Measurements from ENCODE around the gene MAFG. TPM values are rescaled to one million over a fixed set of nuclear protein-coding genes. Genes with fewer than 3 reads are reported as not detected.

MAFG gene
- total RNA-seq, 4 donors from 2014 or later, result 9.7 to 23.1 (median 12.7) TPM

DNA sequence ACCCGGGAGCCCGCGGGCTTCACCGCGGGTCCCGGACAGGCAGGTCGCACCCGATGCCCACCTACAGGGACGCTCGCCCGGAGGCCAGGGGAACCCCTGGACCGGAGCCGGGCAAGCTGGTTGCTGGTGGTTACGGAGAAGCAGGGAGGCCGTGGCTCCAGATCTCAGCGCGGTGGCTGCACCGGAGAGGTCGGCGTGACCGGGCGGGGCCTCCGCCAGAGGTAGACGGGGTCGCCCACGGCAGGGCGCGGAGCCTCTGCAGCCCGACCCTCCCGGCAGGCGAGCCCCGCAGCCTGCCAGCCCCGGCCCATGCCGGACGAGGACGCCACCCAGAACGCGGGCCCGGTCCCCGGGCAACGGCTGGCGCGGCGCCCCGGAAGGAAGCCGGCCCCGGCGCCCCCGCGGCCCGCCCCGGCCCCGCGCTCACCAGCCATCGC is 16.7 kb downstream of the MAFG start:
- intact Hi-C loops (cut with DNase I; ENCODE audit: low total_unique reads), result no loop called here
- H3K36me3 ChIP-seq, result no peaks in the 10 kb centered on the region

DNA sequence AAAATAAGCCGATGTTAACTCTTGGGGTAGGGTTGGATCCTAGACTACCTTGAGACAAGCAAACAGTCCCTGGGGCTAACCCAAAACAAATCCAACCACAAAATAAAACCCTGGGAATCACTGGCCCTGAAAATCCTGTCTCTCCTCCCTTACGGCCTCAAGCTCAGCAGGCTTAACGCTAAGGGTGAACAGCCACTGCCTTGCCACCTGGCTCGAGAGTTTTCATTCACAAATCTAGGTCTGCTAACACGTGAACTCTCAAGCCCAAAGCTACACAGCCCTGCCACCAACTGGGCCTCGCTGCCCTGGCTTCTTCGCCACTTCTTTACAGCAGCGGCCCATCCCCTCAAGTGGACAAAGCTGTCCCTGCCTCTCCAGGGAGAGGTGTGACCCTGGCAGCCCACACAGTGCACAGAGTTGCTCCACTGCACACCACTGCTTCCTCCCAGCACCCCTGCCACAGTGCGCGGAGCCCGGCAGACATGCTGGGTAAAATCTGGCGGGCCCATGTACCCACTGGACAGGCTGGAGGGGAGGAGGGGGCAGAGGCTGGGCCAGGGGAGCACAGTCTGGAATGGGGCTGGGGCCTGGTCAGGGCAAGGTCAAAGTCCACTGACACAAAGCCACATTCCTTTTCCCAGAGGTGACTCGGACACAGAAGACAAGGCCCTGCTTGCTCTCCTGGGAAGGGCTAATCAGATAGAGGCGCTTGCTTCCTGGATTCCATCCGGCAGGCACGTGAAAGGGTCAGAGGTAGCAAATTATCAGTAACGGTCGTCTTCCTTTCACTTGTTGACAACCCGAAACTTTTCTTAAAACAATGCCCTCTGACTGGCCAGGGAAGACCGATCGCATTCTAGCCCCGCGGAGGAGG is 17.3 kb downstream of the MAFG start:
- H3K4me3 ChIP-seq, result peak overlapping the region; percentile 46 to 83
- DNase-seq, result no peak
- no peaks in the 10 kb centered on the region for H3K9me3 ChIP-seq
- H3K27ac ChIP-seq, result peak overlapping the region in 1 of 2 donors; percentile 62
- intact Hi-C loops (cut with DNase I; ENCODE audit: low total_unique reads), result no loop called here
- no peaks in the 10 kb centered on the region for H3K27me3 ChIP-seq
- TF ChIP-seq, protein P1, sequence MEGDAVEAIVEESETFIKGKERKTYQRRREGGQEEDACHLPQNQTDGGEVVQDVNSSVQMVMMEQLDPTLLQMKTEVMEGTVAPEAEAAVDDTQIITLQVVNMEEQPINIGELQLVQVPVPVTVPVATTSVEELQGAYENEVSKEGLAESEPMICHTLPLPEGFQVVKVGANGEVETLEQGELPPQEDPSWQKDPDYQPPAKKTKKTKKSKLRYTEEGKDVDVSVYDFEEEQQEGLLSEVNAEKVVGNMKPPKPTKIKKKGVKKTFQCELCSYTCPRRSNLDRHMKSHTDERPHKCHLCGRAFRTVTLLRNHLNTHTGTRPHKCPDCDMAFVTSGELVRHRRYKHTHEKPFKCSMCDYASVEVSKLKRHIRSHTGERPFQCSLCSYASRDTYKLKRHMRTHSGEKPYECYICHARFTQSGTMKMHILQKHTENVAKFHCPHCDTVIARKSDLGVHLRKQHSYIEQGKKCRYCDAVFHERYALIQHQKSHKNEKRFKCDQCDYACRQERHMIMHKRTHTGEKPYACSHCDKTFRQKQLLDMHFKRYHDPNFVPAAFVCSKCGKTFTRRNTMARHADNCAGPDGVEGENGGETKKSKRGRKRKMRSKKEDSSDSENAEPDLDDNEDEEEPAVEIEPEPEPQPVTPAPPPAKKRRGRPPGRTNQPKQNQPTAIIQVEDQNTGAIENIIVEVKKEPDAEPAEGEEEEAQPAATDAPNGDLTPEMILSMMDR (IDR thresholded peaks at IDR 0.05), result no peak
- no peak for TF ChIP-seq POLR2A (IDR thresholded peaks at IDR 0.05)
- H3K36me3 ChIP-seq, result no peaks in the 10 kb centered on the region
- H3K4me1 ChIP-seq, result peaks cover 0 to 4% of the 10 kb centered on the region in 2 donors

More for the DNA sequence above, 16.7 kb downstream of the MAFG start:
- Histone ChIP-seq H3K27me3 (no peaks in the 10 kb centered on the region), H3K4me1 (peaks cover 0 to 4% of the 10 kb centered on the region in 2 donors), H3K27ac (peak overlapping the region; percentile 38 to 62), H3K9me3 (no peaks in the 10 kb centered on the region), H3K4me3 (peak overlapping the region; percentile 46 to 83)
- peak in 1 of 2 donors; percentile 46 for DNase-seq
- TF ChIP-seq, protein P1 (IDR thresholded peaks at IDR 0.05), result no peak
- no peak for TF ChIP-seq POLR2A (IDR thresholded peaks at IDR 0.05)

DNA sequence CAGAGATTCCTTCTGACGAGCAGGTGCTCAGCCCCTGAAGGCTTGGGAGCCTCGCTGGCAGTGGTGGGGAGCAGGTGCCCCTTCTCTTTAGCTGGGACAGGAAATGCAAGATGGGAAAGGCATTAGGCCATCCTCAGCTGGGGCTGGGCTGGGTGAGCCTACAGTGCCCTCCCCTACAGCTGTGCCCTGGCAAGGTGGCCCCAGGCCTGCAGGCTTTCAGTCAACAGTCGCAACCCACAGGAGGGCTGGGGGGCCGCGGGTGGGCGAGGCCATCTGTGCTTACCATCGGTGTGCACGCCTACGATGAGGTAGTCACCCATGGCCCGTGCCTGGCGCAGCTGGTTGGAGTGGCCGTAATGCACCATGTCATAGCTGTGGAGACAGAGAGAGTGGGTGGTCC is 18.3 kb downstream of the MAFG start:
- TF ChIP-seq POLR2A (IDR thresholded peaks at IDR 0.05), result no peak
- TF ChIP-seq, protein P1 (IDR thresholded peaks at IDR 0.05), result no peak
- H3K27me3 ChIP-seq, result no peaks in the 10 kb centered on the region
- H3K9me3 ChIP-seq, result no peaks in the 10 kb centered on the region
- no peak for DNase-seq
- no peak overlapping the region for H3K4me3 ChIP-seq
- H3K27ac ChIP-seq, result no peak overlapping the region
- intact Hi-C loops (cut with DNase I; ENCODE audit: low total_unique reads), result no loop called here
- peaks cover 0 to 4% of the 10 kb centered on the region in 2 donors for H3K4me1 ChIP-seq
- no peaks in the 10 kb centered on the region for H3K36me3 ChIP-seq

DNA sequence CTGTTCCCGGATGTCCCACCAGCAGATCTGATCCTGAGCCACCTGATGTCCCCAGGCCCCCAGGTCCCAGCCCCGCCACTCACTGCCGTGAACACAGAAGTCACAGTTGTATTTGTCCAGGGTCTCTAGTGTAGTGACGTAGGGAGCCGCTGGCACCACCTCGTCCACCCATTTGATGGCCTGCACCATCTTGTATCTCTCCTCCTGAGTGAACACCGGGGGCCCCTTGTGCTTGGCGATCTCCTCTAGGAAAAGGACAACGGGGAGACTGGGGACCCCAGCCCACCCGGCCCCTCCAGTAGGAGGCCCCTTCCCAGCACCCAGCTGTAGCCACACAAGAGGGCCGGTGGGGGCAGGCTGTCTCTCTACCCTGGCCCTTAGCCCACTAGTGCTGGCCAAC is 18.7 kb downstream of the MAFG start:
- no peak for DNase-seq
- Histone ChIP-seq H3K27ac (no peak overlapping the region), H3K36me3 (no peaks in the 10 kb centered on the region), H3K27me3 (no peaks in the 10 kb centered on the region), H3K9me3 (no peaks in the 10 kb centered on the region), H3K4me3 (no peak overlapping the region), H3K4me1 (peaks cover 0 to 4% of the 10 kb centered on the region in 2 donors)
- intact Hi-C loops (cut with DNase I; ENCODE audit: low total_unique reads), result no loop called here
- TF ChIP-seq POLR2A (IDR thresholded peaks at IDR 0.05), result no peak
- TF ChIP-seq, protein P1 (IDR thresholded peaks at IDR 0.05), result no peak
